Calu3 (cell line): ENCODE measurements around the gene HAO1. TPM values are rescaled to one million over a fixed set of nuclear protein-coding genes. Genes with fewer than 3 reads are reported as not detected.

ENCODE experiments used
- BruUV-seq: library from RNA; stranded (reverse); fragments of 400-500 nt; replicated peaks from 2 replicates; lab custom pipeline; 2021; lab: Mats Ljungman, UMichigan
- CTCF ChIA-PET: fragments of 300-600 bp; sonication (Branson Sonifier 250); formaldehyde crosslinking; loops from one replicate; lab custom pipeline; 2022; ENCODE audit warnings: antibody characterized with exemption; lab: Charles Lee
- DNase-seq: peaks from one replicate; pipeline ENCODE4 v3.0.0; 2022
- H3K27ac Mint-ChIP-seq: one replicate; pipeline ENCODE4 v1.8.0; 2022; ENCODE audit warnings: mixed read lengths; ENCODE audit not compliant: unreplicated experiment
- H3K27me3 Mint-ChIP-seq: one replicate; pipeline ENCODE4 v1.8.0; 2022; ENCODE audit warnings: mixed read lengths; ENCODE audit not compliant: unreplicated experiment
- H3K36me3 Mint-ChIP-seq: one replicate; pipeline ENCODE4 v1.8.0; 2022; ENCODE audit warnings: mild to moderate bottlenecking, moderate library complexity, mixed read lengths; ENCODE audit not compliant: insufficient read depth, unreplicated experiment
- H3K4me1 Mint-ChIP-seq: one replicate; pipeline ENCODE4 v1.8.0; 2022; ENCODE audit warnings: mild to moderate bottlenecking, low read depth, mixed read lengths; ENCODE audit not compliant: unreplicated experiment
- H3K4me3 Mint-ChIP-seq: one replicate; pipeline ENCODE4 v1.8.0; 2022; ENCODE audit warnings: mild to moderate bottlenecking, low read depth, moderate library complexity, mixed read lengths; ENCODE audit not compliant: unreplicated experiment
- H3K9me3 Mint-ChIP-seq: one replicate; pipeline ENCODE4 v1.8.0; 2022; ENCODE audit warnings: low read depth, mixed read lengths; ENCODE audit not compliant: unreplicated experiment
- CTCF ChIP-seq: fragments of 200-600 bp; IDR thresholded peaks from one replicate; pipeline ENCODE4 v1.8.0; 2022; ENCODE audit warnings: antibody characterized with exemption; ENCODE audit not compliant: unreplicated experiment
- intact Hi-C: fragments of 100-400 bp; cut with micrococcal nuclease; formaldehyde crosslinking; loops from one replicate; pipeline ENCODE4 v1.10.0; 2022; ENCODE audit not compliant: unreplicated experiment
- total RNA-seq: library from RNA; stranded (reverse); gene quantifications from 2 replicates; pipeline ENCODE4 v1.2.3, GENCODE V29; 2022

HAO1 gene
- total RNA-seq, 1 experiment from 2014 or later, result not detected

GRCh38 chr20:7891705-7892104 lies 48.6 kb downstream of the HAO1 start:
- no peak overlapping the region for H3K27ac Mint-ChIP-seq
- no peak for DNase-seq
- H3K4me1 Mint-ChIP-seq, result peaks cover 15% of the 10 kb centered on the region
- peaks cover 4% of the 10 kb centered on the region for H3K9me3 Mint-ChIP-seq
- CTCF ChIA-PET, result no interaction called here
- intact Hi-C loops, result no loop called here
- no TSS peak for BruUV-seq
- no peak overlapping the region for H3K4me3 Mint-ChIP-seq
- TF ChIP-seq CTCF, result no peak
- no peaks in the 10 kb centered on the region for H3K27me3 Mint-ChIP-seq
- H3K36me3 Mint-ChIP-seq, result no peaks in the 10 kb centered on the region

DNA sequence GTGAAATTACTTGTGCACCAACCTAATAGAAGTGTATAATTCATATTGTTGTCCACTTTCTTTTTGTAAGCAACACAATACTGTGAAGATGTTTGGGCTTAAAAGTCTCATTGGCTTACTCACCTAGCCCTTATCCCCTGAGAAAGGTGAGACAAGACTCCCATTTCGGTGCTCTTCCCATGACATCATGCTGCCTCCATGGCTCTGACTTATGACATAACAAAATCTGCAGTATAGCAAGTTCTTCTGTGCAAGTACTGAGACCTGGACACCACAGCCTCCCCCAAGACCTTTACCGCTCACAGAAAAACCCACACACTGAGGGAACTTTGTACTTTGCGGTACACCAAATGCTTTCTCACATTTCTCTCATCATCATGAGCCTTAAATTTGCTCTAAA lies 50.5 kb downstream of the HAO1 start:
- no peak overlapping the region for H3K27ac Mint-ChIP-seq
- H3K4me1 Mint-ChIP-seq, result peaks cover 15% of the 10 kb centered on the region

DNA sequence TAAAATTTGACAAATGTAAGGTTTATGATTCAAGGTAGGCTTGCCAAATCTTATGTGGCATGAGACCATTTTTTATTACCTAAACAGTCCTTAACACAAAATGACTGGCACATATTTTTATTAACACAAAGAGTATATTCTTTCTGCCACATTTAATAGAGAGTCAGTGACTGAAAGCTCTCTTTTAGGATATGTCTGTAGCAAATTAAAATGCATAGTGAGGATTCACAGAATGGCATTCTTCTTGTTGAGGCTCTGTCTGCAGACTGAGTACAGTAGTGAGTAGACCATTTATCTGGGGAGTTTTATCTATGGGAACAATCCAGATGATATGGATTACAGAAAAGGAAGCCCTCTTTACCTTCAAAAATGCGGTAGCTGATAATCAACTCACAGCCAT lies 56.5 kb downstream of the HAO1 start:
- peaks cover 2% of the 10 kb centered on the region for H3K9me3 Mint-ChIP-seq
- TF ChIP-seq CTCF, result no peak
- intact Hi-C loops, result no loop called here
- no peak overlapping the region for H3K27ac Mint-ChIP-seq
- no peaks in the 10 kb centered on the region for H3K36me3 Mint-ChIP-seq
- no TSS peak for BruUV-seq
- H3K4me1 Mint-ChIP-seq, result no peaks in the 10 kb centered on the region
- CTCF ChIA-PET, result no interaction called here
- H3K27me3 Mint-ChIP-seq, result no peaks in the 10 kb centered on the region
- no peak overlapping the region for H3K4me3 Mint-ChIP-seq
- no peak for DNase-seq

More for the DNA sequence above, 50.5 kb downstream of the HAO1 start:
- TF ChIP-seq CTCF, result no peak
- no peak overlapping the region for H3K4me3 Mint-ChIP-seq
- CTCF ChIA-PET, result no interaction called here
- DNase-seq, result no peak
- H3K9me3 Mint-ChIP-seq, result peaks cover 4% of the 10 kb centered on the region
- no peaks in the 10 kb centered on the region for H3K36me3 Mint-ChIP-seq
- intact Hi-C loops, result no loop called here
- BruUV-seq, result no TSS peak
- H3K27me3 Mint-ChIP-seq, result no peaks in the 10 kb centered on the region

GRCh38 chr20:7883309-7883708 lies 56.9 kb downstream of the HAO1 start:
- Mint-ChIP-seq H3K27ac (no peak overlapping the region), H3K9me3 (peaks cover 2% of the 10 kb centered on the region), H3K4me1 (no peaks in the 10 kb centered on the region), H3K27me3 (no peaks in the 10 kb centered on the region), H3K36me3 (no peaks in the 10 kb centered on the region), H3K4me3 (no peak overlapping the region)
- TF ChIP-seq CTCF, result no peak
- CTCF ChIA-PET, result no interaction called here
- intact Hi-C loops, result no loop called here
- BruUV-seq, result no TSS peak
- DNase-seq, result no peak
